Medulla oblongata (tissue), 1 donor: Measurements from ENCODE around the gene MLXIP.
"Not testable (repeated sequence)": the region's sequence is repeated elsewhere in the genome, so short reads cannot be mapped to it uniquely, and the experiment has no call there.

Experiments used
- DNase-seq: peaks from one replicate; pipeline ENCODE4 v3.0.0-alpha.2; 2015; ENCODE audit errors: extremely low spot score

Gene MLXIP

DNA sequence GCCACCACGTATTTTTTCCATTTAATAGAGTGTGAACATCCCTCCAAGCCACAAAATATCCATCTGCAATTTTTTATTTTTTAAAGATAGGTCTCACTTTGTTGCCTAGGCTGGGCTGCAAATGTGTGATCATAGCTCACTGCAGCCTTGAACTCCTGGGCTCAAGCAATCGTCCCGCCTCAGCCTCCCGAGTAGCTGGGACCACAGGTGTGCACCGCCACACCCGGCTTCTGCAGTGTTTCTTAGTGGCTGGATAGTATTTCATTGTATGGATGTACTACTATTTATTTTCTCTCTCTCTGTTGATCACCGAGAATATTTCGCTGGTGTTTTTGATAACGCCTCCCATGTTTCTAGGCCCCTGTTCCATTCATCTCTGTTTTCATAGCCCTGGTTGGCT is 17.5 kb downstream of the MLXIP start:
- no peak for DNase-seq

DNA sequence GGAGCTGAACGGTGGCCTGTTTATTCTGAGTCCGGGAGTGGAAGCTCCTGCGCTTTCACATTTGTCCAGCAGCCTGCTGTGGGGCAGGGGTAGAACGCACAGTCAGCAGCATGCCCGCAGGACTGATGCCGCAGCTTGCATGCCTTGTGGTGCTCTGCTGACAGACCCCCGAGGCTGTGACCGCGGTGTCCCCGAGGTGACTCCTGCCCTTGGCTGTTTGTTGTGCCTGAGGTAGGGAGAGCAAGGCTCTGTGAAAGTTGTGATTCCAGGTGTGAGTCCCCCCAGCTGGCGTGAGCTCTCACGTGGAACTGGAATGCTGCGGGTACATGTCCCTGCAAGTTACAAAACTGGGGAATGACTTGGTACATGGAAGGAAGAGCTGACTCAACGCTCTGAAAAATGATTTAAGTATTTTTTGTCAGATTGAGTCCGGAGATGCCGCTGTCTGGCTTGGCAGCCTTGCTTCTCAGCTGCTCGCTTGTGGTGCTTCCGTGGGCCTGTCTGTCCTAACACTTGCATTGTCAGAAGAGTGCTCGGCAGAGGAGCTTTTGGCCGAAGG is 18.1 kb downstream of the MLXIP start:
- no peak for DNase-seq

DNA sequence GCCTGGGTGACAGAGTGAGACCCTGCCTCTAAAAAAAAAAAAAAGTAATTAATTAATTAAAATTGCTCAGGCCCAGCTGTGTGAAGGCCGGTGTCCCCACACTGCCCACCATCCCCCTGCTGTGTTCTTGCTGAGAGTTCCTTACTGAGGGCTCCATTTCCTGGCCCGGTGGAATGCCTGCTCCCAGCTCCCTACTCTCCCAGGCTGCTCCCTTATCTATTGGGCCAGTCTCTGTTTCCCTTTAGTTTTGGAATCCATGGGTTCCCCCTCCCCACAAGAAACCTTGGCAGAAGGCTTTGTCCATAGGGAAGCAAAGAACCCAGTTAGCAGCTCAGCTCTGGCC is 19.0 kb downstream of the MLXIP start:
- no peak for DNase-seq

DNA sequence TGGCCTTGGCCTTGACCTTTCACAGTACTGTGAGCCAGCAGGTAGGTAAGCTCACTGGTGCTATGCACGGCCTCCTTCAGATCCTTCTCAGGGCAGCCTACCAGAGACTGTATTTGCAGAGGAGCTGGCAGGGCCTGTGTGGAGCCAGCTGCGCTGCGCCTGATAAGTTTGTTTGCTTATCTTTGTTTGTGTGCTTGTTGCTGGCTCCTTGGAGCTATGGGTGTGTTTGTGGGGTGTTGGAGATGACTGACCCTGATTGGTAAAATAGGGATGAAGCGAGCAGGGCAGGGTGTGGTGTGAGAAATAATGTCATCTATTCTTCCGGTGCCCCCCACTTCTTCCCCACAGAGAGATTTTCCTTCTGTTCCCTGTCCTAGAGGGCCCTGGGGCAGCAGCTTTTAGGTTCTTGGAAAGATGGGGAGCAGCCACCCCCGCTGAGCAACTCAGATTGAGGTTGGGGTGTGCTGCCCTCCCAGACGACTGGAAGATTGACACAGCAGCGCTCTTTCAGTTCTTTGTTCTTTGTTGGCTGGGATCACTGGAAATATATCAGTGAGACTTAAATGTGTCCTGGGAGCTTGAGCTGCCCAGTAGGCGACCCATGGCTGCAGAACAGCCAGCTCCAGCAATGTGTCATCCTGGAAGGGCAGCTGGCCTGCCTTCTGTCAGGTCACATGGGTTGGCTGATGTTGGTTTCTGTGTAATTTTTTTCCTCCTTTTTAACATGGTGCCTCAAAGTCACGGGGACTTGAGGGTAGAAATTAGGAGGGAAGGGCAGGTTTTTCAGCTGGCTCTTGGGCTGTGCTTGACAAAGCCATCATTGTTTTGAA is 19.6 kb downstream of the MLXIP start:
- peak; percentile 91 for DNase-seq

DNA sequence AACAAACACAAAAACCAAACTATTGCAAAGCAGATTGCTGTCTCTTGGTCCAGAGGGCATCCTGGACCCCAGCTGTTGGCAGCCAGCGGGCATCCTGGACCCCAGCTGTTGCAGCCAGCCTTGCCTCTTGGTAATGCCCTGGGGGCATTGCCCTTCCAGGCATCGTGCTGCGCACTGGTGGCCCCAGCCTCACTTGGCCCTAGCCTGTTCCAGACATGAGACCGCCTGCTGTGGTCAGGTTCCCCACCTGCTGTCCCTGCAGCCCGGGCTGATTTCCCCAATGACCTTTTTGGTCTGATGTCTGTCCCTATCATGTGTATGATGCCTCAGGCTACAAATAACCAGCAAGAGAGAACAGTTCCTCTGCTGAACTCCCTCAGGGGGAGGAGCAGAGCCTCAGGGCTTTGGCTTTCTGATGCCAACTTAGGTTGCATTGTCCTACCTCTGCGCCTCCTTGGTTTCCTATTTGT is 20.8 kb downstream of the MLXIP start:
- no peak for DNase-seq

DNA sequence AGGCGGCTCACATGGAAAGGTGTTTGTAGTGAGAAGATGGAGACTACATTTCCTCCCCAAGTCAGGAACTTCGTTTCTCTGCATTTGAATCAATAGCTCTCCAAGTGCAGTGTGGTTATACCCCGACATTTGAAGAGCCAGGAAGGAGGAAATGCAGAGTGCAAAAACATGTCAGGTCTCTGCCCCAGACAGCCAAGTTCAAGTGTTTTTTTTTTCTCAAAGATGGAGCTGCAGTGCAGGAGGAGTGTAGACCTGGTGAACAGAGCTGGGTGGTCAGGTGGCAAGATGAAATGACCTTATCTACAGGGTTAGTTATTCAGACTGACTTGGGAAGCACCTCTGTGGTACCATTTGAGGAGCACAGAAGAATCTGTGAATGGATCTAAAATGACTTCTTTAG is 21.3 kb downstream of the MLXIP start:
- DNase-seq = no peak

DNA sequence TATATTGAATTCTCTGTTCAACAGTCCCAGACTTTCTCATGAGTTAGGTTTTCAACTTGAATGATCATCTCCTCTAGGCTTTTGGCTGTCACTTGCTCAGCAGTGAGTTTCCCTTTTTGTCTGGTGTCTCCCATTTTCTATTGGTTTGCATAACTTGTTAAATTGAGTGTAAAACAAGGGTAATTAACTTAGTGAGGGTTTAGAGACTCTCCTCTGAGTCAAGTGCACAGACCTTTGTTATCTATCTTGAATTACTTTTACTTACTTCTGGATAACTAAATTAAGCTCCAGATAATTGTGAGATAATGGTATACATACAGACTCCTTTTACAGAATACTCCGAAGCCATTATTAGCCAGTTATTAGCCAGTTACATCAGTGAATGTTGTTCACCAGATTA is 22.0 kb downstream of the MLXIP start:
- no peak for DNase-seq

DNA sequence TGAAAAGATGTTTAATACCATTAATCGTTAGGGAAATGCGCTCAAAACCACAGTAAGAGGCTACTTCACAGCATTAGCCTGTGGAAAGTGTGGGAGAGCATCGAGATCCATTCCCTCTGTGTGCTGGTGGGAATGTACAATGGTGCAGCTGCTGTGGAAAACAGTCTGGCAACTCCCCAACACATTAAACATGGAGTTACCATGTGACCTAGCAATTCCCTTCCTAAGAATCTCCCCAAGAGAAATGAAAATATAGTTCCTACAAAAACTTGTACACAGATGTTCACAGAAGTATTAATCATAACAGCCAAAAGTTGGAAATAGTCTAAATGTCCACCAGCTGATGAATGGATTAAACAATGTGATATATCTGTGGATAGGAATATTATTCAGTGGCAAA is 23.8 kb downstream of the MLXIP start:
- DNase-seq = no peak

DNA sequence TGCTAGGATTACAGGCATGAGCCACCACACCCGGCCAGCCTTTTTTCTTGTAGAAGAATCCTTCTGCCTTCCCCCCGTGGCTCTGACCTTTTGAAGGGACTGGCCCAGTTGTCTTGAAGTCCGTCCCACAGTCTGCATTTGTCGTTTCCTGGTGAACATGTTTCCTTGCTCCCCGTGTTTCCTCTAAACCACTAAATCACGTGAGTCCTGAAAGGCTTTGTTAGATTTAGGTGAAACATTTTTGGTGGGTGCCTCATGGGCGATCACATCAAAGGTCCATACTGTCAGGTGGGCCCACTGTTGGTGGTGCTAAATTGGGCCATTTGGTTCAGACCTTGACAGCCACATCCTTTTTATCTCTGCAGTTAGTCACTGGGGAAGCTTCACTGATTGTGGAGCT is 26.3 kb downstream of the MLXIP start:
- no peak for DNase-seq

DNA sequence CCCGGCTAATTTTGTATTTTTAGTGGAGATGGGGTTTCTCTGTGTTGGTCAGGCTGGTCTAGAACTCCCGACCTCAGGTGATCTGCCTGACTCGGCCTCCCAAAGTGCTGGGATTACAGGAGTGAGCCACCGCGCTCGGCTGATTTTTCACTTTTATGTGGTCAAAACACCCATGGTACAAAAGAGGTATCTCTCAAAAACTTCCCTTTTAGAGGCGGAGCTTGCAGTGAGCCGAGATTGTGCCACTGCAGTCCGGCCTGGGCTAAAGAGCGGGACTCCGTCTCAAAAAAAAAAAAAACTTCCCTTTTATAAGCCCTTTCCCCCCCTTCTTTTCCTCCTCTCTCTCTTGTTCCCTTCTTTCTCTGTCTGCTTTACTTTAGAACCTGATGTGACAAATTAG is 26.9 kb downstream of the MLXIP start:
- not testable (repeated sequence) for DNase-seq

DNA sequence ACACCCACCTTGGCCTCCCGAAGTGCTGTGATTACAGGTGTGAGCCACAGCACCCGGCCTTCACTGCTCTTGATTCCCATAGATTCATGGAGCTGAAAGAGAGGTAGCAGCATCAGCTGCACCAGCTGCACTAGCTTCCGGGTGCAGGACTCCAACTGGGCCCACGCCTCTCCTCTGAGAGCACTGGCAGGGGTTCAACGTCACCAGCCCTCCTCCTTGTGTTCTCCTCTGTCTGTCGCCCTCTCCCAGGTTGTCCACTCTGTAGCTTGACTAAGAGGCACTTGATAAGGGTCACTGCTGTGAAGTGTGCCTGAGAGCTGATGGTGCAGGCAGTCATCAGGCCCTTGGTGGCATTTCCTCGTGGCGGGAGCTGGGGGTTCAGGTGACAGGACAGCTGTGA is 28.3 kb downstream of the MLXIP start:
- DNase-seq = no peak

DNA sequence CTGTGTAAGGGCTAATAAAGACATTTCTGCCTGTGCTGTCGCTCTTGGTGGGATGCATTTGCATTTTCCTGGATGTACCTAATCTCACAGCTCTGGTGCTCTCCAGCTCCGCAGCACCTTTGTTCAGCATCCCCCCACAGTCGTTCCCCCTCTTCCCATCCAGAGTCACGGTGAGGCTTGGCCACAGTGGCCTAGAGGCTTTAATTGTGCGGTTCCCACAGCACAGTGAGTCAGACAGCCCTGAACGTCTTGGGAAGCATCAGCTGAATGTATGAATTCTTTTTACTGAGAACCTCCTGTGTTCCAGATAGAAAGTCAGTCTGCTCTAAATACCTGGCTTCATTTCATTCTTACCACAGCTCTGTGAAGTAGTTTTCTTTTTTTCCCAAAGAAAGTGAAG is 28.7 kb downstream of the MLXIP start:
- no peak for DNase-seq

DNA sequence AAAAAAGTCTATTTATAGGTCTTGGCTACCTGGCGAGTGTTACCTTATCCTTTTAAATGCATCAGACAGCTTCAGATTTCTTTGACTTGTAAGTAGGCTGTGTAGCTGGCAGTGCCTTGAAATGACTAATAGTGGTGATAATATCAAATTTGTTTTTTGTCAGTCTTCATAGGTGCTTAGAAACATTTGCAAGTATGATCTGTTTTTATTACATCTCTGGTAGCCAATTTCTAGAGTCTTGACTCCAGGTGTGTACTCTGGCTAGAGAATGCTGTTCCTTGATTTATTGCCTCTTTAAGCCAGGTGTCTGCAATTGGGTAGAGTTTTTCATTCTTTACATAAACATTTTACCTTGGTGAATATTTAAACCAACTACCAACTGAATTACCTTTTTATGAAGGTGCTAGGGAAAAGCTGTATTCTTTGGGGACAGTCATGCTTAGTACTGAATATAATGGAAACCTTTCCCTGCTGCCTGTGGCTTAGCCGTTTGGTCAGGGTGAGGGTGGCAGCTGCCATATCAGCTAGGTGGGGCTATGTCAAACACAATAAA is 32.6 kb downstream of the MLXIP start:
- no peak for DNase-seq

DNA sequence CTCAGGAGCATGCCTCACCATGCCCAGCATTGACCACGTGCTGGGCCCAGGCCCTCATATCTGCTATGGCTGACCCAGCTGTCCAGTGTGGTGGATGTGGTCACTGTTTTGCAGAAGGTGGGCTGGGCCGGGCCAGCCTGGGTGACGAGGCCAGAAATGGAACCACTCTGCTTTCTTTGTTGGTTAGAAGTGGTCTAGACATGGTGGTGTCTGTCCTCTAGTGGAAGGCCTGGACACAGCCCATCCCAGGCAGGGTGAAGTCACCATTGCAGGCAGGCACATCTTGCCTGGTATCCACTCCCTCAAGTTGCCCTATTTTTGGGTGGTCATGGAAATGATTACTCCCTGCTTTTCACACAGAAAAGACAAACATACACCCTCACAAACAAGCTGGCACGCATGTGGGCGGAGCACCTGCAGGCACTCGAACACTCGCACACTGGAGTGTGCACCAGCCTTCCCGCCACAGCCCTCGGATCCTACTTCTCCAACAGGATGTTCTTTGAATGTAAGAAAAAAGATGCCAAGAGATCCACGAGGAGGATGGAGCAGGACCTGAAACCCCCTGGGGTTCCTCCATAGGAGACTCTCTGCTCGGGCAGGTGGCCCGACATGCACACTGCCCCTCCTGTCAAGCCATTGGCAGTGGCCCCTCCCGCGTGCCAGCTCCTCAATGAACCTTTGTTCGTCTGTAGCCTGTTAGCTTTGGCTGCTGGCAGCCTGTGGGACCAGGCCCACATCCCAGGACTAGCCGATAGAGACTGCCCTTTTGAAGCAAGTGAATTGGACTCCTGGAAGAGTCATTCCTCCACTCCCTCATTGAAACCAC is 38.4 kb downstream of the MLXIP start:
- peak; percentile 94 for DNase-seq

DNA sequence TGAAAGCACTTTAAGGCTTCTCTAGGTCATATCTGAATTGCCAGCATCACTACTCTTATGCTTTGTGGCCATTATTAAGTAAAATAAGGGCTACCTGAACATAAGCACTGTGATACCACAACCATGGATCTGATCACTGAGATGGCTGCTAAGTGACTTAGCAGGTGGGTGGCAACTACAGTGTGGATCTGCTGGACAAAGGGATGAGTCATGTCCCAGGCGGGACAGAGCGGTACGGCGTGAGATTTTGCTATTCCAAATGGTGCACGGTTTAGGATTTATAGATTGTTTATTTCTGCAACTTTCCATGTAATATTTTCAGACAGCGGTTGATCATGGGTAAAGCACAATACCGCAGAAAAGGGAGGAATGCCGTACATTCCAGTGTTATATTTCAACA is 39.4 kb downstream of the MLXIP start:
- DNase-seq = no peak

DNA sequence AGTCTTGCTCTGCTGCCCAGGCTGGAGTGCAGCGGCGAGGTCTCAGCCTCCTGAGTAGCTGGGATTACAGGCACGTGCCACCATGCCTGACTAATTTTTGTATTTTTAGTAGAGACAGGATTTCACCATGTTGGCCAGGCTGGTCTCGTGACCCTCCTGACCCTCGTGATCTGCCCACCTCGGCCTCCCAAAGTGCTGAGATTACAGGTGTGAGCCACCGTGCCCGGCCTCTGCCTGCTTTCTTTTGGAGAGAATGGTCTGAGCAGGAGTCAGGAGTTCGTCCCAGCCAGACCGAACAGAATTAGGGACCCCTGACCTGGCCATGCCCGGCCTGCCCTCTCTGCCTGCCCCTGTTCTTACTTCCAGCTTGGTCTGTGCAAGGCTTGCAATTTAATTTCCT is 42.8 kb downstream of the MLXIP start:
- DNase-seq = not testable (repeated sequence)

DNA sequence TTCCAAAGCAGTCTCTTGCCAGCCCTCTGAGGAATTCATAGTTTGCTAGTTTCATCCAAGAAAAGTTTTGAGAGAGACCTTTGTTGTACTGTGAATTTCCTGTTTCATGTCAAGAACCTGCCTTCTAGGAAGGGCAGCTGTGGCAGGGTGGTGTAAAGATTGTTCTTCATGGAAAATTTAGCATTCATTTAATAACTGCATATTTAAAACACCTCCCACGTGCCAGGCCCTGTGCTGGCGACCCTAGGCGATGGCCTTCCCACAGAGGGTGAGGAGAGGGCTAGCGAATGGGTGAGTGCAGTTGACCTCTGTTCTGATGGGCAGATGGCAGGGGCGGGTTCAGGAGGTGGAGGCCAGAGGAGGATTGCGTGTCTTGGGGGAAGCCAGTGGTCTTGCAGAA is 43.2 kb downstream of the MLXIP start:
- no peak for DNase-seq

DNA sequence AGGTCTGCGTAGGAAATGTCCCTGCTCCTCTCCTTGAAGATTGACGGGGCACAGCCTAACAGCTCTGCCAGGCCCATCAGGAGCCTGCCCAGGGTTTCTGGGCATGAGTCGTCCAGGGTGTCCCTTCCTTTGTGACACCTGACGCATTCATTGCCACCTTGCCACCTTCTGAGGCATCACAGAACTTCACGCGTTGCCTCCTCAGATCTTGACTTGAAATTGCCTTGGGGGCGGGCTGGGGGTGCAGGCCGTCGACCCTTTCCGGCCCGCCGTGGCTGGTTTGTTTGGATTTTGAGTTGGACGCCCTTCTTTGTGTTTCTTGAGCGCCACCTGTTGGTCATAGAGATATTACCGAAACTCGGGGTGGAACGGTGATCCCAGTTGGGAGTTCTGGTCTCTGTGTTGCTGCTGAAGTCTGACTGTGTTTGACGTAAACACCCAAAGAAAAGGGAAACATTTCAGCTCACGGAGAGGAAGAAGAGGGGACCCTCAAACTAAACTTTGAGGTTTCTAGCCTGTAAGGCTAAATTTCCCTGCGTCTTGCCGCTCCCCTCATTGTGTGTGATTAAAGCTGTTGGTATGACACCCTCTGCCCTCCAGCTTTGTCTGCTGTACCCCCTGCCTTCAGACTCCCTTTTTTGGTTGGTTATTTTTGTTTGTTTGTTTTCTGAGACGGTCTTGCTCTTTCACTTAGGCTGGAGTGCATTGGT is 44.6 kb downstream of the MLXIP start:
- DNase-seq = peak; percentile 88

DNA sequence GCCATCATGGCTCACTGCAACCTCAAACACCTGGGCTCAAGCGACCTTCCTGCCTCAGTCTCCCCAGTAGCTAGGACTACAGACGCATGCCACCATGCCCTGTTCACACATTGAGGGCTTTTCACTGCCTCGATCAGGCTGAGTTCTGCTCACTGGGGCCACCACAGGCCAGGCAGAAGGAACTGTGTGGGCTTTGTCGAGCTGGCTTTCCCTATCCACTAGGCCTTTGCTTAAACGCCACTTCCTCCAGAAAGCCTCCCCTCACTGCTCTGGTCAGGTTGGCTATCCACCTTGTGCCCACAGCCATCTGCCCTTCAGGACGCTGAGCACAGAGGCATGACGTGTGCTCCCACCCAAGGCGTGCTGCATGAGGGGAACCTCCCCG is 45.2 kb downstream of the MLXIP start:
- no peak for DNase-seq

DNA sequence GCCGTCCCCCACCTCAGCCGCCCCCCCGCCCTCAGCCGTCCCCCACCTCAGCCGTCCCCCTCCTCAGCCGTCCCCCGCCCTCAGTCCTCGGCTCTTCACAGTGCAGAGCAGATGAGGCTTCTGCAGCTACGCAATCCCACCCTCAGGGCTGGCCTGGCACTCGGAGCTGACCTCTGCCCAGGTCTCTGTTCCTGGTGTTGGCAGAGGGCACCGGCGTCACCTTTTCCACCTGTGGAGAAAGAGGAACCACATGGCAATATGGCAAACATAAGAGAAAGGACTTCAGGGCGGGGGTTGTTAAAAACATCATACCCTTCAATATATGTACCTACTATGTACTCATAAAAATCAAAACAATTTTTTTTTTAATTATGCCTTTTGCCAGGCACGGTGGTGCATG is 45.8 kb downstream of the MLXIP start:
- no peak for DNase-seq

DNA sequence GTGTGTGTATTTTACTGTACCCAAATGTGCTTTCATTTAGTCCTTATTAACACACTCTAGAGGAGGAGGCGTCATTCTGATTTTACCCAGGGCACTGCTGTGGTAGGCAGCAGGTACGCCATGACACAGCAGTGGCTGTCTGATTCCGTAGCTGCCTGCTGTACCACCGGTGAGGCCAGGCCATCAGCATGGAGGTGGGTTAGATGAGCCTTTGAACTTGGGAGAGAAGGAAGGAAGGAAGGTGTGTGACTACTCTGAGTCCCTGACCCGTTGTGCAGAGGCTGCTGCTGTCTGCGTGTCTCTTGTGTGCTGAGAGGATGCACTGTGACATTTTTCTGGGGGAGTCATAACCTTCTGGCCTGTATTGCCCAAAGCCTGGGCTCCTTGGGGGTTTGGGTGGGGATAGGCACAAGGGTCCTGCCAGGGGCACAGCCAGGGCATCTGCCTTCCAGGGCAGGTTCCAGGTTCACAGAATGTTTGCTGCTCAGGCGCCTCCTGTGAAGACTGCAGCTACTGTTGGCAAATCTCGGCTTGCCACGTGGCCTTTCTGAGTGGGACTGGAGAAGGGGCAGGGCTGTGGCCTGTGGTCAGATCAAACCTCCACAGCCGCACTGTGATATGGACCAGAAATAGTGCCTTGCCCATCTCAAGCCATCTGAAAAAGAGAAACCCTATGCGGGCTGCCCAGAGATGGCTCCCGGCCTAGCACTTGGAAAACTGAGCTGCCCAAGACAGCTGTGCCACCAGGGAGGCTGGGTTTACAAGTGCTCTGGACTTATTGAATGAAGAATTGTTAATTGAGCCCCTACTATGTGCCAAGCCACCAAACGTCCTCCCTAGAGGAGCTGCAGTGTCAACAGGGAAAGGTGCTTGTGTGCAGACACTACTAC is 47.1 kb downstream of the MLXIP start:
- no peak for DNase-seq
